Activated T-helper 1 cell treated with anti-CD3 and anti-CD28 coated beads, Interleukin-12 subunit alpha, Interleukin-12 subunit beta, Interleukin-2, Interleukin-4 antibody, amounts not matched to agents 30 ng/mL and 10 ng/mL and 1 ng/mL, durations not matched to agents 14 hours and 24 hours and 36 hours (primary cell): Measurements from ENCODE around the gene CLPSL2. TPM values are rescaled to one million over a fixed set of nuclear protein-coding genes. Genes with fewer than 3 reads are reported as not detected.

ENCODE experiments used
- DNase-seq: peaks from one replicate; pipeline ENCODE4 v3.0.0; 2021; ENCODE audit warnings: low spot score
- H3K27ac Mint-ChIP-seq: one replicate; pipeline ENCODE4 v1.8.0; 2021; ENCODE audit warnings: mild to moderate bottlenecking, mixed read lengths
- H3K27me3 Mint-ChIP-seq: one replicate; pipeline ENCODE4 v1.8.0; 2022; ENCODE audit warnings: mild to moderate bottlenecking, moderate library complexity, mixed read lengths; ENCODE audit not compliant: insufficient read depth
- H3K36me3 Mint-ChIP-seq: one replicate; pipeline ENCODE4 v1.8.0; 2021; ENCODE audit warnings: low read depth, mixed read lengths
- H3K4me1 Mint-ChIP-seq: one replicate; pipeline ENCODE4 v1.8.0; 2021; ENCODE audit warnings: low read depth, mixed read lengths
- H3K4me3 Mint-ChIP-seq: one replicate; pipeline ENCODE4 v1.8.0; 2021; ENCODE audit warnings: mild to moderate bottlenecking, moderate library complexity, mixed read lengths
- H3K9me3 Mint-ChIP-seq: one replicate; pipeline ENCODE4 v1.8.0; 2021; ENCODE audit warnings: mixed read lengths
- intact Hi-C: fragments of 100-400 bp; cut with micrococcal nuclease; formaldehyde crosslinking; loops from one replicate; pipeline ENCODE4 v1.15.1; 2024
- total RNA-seq: library from RNA; stranded (reverse); gene quantifications from 2 replicates; pipeline ENCODE4 v1.2.3, GENCODE V29; 2022

Gene CLPSL2
- total RNA-seq, 1 donor from 2014 or later = not detected

DNA sequence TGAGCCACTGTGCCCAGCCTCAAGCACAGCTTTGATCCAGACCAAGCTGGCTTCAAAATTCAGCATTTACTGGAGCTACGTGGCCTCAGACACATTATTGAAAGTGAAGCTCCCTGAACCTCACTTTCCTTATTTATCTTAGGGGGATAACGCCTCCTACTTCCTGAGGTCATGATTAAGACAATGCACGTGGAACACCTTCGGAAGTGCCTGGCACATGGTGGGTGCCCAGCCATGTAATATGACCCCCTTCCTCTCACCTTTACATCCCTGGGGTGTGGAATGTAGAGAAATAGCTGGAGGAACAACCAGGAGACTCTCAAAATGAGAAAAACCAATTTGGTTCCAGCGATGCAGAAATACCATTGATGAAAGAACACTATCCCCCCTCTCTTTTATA is 22.3 kb downstream of the CLPSL2 start:
- Mint-ChIP-seq H3K27me3 (peaks cover 7% of the 10 kb centered on the region), H3K27ac (no peak overlapping the region), H3K4me1 (no peaks in the 10 kb centered on the region), H3K9me3 (no peaks in the 10 kb centered on the region), H3K4me3 (no peak overlapping the region), H3K36me3 (no peaks in the 10 kb centered on the region)
- intact Hi-C loops = no loop called here
- no peak for DNase-seq

DNA sequence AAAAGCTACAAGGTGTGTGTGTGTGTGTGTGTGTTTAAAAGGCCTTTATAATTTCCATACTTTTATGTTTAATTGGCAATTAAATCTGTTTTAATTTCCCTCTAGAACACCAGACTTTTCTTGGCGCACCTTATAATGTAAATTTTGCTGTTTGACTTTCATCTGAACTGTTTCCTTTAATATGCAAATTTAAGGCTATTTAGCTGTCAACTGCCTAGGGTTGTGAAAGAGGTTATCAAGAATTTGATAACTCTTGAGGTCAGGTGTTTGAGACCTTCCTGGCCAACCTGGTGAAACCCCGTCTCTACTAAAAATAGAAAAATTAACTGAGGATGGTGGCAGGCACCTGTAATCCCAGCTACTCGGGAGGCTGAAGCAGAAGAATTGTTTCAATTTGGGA is 24.8 kb downstream of the CLPSL2 start:
- no peak overlapping the region for H3K4me3 Mint-ChIP-seq
- H3K36me3 Mint-ChIP-seq = no peaks in the 10 kb centered on the region
- H3K4me1 Mint-ChIP-seq = no peaks in the 10 kb centered on the region
- DNase-seq = no peak
- H3K9me3 Mint-ChIP-seq = no peaks in the 10 kb centered on the region
- no peak overlapping the region for H3K27ac Mint-ChIP-seq
- intact Hi-C loops = no loop called here
- peaks cover 10% of the 10 kb centered on the region for H3K27me3 Mint-ChIP-seq

DNA sequence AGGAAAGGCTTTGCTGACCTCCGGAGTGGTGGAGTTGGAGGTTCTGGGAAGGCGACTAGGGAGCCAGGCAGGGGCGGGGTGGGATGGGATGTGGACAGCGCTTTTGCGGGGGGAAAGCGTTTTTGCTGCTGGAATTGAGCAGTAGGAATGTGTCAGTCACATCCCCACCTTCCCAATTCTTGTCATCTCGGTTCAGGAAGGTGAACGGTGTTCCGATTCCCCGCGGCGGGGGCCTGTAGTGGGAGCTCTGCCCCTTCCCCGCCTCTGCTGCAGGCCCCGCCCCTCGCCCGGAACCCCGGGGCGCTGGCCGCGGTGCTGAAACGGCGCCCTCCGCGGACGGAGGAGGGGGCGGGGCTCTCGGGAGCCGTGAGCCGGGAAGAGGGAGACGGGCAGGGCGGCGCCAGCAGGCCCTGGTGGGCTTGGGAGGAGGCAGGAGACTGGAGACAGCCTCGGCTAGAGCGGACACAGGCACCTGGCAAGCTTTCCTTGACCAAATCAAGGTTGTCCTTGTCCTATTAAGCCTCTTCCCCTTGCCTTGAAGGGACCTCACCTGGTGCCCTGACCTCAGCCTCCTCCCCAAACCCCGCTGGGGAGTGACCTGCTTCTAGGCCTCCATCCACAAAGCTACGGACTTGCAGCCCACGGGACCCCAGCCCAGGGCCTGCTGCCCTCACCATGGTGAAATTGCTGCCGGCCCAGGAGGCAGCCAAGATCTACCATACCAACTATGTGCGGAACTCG is 28.8 kb downstream of the CLPSL2 start, which contains the start of gene LHFPL5:
Gene LHFPL5 (plus strand): TSS at position 357 of the 741 bp plus-strand sequence. CDS start 319 bp downstream, at position 676.
- intact Hi-C loops = loop anchor here (1.0 kb wide), 2 partner anchors 115 to 222 kb away; partner anchors contain the start of gene MAPK14
- Mint-ChIP-seq H3K27ac (no peak within 1 kb of the TSS), H3K36me3 (no peaks in the 10 kb centered on the region), H3K9me3 (no peaks in the 10 kb centered on the region), H3K27me3 (peaks cover 3% of the 10 kb centered on the region), H3K4me3 (no peak within 1 kb of the TSS), H3K4me1 (no peaks in the 10 kb centered on the region)
- DNase-seq = peak; percentile 62

DNA sequence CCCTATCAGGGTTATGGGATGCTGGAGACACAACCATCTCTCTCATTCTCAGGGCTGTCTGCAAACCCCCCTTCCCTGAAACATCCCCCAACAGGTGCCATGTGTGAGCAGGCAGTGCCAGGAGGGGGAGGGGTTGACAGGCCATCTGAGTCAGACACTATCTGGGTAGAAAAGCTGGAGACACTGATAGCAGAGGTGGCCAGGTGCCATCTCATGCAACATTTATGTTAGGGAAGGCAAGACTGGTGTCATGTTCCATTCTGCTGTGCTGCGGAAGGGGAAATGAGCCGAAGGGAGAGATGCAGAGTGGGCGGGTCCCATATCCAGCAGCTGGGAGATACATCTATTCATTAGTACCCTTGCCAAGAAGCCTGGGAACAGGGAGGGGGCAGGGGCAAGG is 32.3 kb downstream of the CLPSL2 start:
- Mint-ChIP-seq H3K4me3 (no peak overlapping the region), H3K27me3 (peaks cover 3% of the 10 kb centered on the region), H3K9me3 (no peaks in the 10 kb centered on the region), H3K4me1 (no peaks in the 10 kb centered on the region), H3K27ac (no peak overlapping the region), H3K36me3 (no peaks in the 10 kb centered on the region)
- no peak for DNase-seq
- intact Hi-C loops = no loop called here

DNA sequence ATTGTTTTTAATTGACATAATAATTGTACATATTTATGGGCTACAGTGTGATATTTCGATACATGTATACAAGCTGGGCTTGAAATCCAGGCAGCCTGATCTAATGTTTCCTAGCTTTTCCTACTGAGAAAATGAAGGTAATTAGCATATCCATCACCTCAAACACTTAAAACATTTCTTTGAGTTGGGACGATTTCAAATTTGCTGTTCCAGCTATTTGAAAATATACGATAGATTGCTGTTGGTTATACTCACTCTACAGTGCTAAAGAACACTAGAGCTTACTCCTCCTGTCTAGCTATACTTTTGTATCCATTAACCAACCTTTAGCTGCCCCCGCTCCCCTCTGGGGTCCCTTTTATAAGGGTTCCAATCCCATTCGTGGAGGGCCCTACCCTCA is 33.4 kb downstream of the CLPSL2 start:
- DNase-seq = no peak
- intact Hi-C loops = no loop called here
- no peaks in the 10 kb centered on the region for H3K4me1 Mint-ChIP-seq
- H3K4me3 Mint-ChIP-seq = no peak overlapping the region
- peaks cover 2% of the 10 kb centered on the region for H3K27me3 Mint-ChIP-seq
- H3K9me3 Mint-ChIP-seq = no peaks in the 10 kb centered on the region
- no peaks in the 10 kb centered on the region for H3K36me3 Mint-ChIP-seq
- H3K27ac Mint-ChIP-seq = no peak overlapping the region

DNA sequence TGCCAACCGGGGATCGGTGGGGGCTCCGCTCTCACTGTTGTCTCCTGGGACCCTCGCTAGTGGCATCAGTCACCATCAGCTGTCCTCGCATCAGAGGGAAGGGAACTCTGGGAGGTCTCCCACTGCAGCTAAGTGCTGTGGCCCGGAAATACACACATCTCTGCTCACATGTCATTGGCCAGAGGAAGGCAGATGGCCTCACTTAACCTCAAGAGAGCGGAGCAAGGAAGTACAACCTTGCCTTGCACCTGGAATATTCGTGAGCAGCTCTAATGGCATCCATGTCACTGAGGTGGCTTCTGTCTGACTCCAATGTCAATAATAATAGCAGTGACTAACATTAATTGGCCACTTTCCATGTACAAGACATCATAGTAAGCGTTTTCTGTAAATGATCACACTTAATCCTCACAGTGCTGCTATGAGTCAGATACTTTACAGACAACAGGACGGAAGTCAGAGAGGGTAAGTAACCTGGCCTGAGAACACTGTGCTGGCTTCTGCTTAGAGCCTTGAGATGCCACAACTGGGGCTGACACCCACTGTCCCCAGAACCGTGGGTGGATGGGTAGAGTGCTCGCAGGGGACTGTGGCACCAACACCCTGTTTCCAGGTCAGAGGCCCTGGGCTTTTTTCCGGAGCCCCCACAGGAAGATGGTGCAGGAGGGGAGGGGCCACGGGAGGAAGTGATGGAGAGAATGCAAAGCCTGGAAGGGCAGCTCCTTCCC is 34.7 kb downstream of the CLPSL2 start:
- Mint-ChIP-seq H3K4me1 (no peaks in the 10 kb centered on the region), H3K9me3 (no peaks in the 10 kb centered on the region), H3K27me3 (no peaks in the 10 kb centered on the region), H3K36me3 (no peaks in the 10 kb centered on the region), H3K27ac (no peak overlapping the region), H3K4me3 (no peak overlapping the region)
- no peak for DNase-seq
- intact Hi-C loops = no loop called here

DNA sequence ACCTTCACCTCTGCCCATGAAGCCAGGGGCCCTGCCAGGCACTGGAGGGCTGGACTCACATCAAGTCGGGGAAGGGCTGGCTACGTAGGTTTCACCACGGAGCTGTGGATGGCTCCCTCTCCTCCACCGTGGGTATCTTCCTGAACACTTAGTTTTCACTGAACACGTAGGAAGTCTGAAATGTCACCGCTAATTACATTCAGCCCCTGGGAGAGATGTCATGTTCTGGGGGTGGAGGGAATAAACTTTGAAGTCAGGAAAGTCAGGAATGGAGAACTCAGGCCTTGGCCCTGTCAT is 35.2 kb downstream of the CLPSL2 start:
- Mint-ChIP-seq H3K27me3 (no peaks in the 10 kb centered on the region), H3K36me3 (no peaks in the 10 kb centered on the region), H3K9me3 (no peaks in the 10 kb centered on the region), H3K27ac (no peak overlapping the region), H3K4me1 (no peaks in the 10 kb centered on the region), H3K4me3 (no peak overlapping the region)
- intact Hi-C loops = no loop called here
- DNase-seq = no peak

DNA sequence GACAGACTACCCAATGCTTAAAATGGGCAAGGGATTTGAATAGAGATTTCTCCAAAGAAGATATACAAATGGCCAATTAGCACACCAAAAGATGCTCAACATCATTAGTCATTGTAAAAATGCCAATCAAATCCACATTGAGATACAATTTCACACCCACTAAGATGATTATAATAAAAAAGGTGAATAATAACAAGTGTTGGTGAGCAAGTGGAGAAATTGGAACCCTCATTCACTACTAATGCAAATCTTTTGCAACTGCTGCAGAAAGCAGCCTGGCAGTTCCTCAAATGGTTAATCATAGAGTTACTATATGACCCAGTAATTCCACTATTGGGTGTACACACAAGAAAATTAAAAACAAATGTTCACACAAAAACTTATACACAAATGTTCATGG is 41.1 kb downstream of the CLPSL2 start:
- H3K9me3 Mint-ChIP-seq = no peaks in the 10 kb centered on the region
- no peaks in the 10 kb centered on the region for H3K36me3 Mint-ChIP-seq
- peaks cover 2% of the 10 kb centered on the region for H3K27me3 Mint-ChIP-seq
- no peaks in the 10 kb centered on the region for H3K4me1 Mint-ChIP-seq
- no peak overlapping the region for H3K4me3 Mint-ChIP-seq
- intact Hi-C loops = no loop called here
- H3K27ac Mint-ChIP-seq = no peak overlapping the region
- DNase-seq = no peak

DNA sequence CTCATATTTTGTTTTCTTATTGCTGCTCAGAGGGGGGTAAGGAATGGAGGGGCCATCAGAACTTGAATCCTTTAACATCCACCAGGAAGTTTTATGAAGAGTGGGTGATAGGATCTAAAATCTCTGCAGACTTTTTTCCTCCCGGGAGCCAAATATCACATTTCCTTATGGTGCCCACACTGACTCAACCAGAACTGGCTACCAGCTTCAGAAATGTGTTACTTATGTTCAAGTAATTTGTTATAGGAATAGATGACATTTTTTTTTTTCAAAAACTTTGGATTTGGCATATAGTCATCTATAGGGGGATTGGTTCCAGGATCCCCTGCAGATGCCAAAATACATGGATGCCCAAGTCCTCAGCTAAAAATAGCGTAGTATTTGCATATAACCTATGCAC is 47.2 kb downstream of the CLPSL2 start:
- Mint-ChIP-seq H3K9me3 (no peaks in the 10 kb centered on the region), H3K36me3 (no peaks in the 10 kb centered on the region), H3K4me3 (no peak overlapping the region), H3K4me1 (no peaks in the 10 kb centered on the region), H3K27me3 (no peaks in the 10 kb centered on the region), H3K27ac (no peak overlapping the region)
- intact Hi-C loops = no loop called here
- no peak for DNase-seq

DNA sequence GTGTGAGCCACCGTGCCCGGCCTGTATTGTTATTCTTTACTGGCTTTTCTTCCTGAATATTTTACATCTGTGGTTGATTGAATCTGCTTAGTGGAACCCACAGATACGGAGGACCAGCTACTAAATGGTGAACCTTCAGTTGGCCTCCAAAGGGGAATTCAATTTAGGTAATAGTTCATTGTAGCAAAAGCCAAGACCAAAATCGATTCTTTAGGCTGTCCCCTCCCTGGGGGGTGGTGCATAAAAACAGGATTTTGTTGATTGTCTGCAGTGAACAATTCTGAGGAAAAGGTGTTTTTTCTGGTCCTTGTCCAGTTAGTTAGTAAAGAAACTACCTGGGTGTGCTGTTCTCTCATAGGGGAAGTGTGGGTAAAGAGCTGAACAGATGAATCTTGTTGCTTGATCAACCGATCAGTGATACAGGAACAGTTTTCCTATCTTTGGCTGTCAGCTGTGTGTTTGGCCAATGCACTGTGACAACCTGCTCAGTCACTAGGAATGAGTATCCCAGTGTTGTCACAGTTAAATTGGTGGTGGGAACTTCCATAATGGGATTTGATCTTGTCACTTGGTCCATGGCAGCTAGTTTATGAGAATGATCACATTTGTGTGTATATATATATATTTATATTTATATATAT is 48.3 kb downstream of the CLPSL2 start:
- no peaks in the 10 kb centered on the region for H3K4me1 Mint-ChIP-seq
- intact Hi-C loops = no loop called here
- H3K4me3 Mint-ChIP-seq = no peak overlapping the region
- H3K9me3 Mint-ChIP-seq = peaks cover 5% of the 10 kb centered on the region
- no peak for DNase-seq
- H3K27ac Mint-ChIP-seq = no peak overlapping the region
- peaks cover under 1% of the 10 kb centered on the region for H3K36me3 Mint-ChIP-seq
- H3K27me3 Mint-ChIP-seq = no peaks in the 10 kb centered on the region

Other genes with a start within 250 kb of the CLPSL2 start
- 60.9 and 62.4 TPM in 2 replicates for gene FKBP5, start 87.7 kb upstream of the CLPSL2 start, total RNA-seq
- gene ARMC12, start 39.6 kb upstream of the CLPSL2 start, total RNA-seq = 0.24 and 0.41 TPM in 2 replicates
- gene CLPSL1, start 4.4 kb downstream of the CLPSL2 start, total RNA-seq = not detected in 2 replicates
- not detected in 2 replicates for gene CLPS, start 20.7 kb downstream of the CLPSL2 start, total RNA-seq
- not detected in 2 replicates for gene LHFPL5, start 28.8 kb downstream of the CLPSL2 start, total RNA-seq
- 149 and 182 TPM in 2 replicates for gene SRPK1, start 144.5 kb downstream of the CLPSL2 start, total RNA-seq
- gene SLC26A8, start 248.0 kb downstream of the CLPSL2 start, total RNA-seq = not detected in 2 replicates